ENCODE results near the gene SPATA17. TPM values are rescaled to one million over a fixed set of nuclear protein-coding genes. Genes with fewer than 3 reads are reported as not detected.
"Not testable (repeated sequence)": the region's sequence is repeated elsewhere in the genome, so short reads cannot be mapped to it uniquely, and the experiment has no call there.

The SPATA17 gene
- total and polyA plus RNA-seq, 2 donors (not counting 3 experiments of a cell fraction or from before 2014, with no cell fraction given): not detected

DNA sequence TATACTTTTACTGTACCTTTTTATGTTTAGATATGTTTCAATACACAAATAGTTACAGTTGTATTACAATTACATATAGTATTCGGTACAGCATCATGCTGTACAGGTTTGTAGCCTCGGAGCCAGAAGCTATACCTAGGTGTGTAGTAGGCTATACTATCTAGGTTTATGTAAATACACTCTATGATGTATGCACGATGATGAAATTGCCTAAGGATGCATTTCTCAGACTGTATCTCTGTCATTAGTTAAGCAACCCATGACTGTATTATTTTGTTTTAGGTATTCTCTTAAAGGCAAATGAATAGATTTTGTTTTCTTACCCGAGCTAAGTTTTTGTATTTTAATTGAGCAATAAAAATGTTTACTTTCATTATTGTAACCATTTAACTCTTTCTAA, 56.4 kb downstream of the SPATA17 start:
- dilution Hi-C loops (cut with MboI; ENCODE audit: extremely low pct_ligation_motif_present, low sequenced_read_pairs) (no loop called here), intact Hi-C loops (cut with micrococcal nuclease) (no loop called here)
- ChIA-PET POLR2A (no interaction called here), CTCF (no interaction called here)
- BruUV-seq (replicated peaks): no TSS peak
- Histone ChIP-seq H3K4me2 (ENCODE audit: insufficient read depth, low read length) (no peak overlapping the region), H3K27me3 (ENCODE audit: control insufficient read depth in 2 of 2, insufficient read depth in 2 of 2, low read length in 2 of 2) (no peaks in the 10 kb centered on the region), H3K9me3 (replicated peaks; ENCODE audit: control insufficient read depth, insufficient read depth, low read length) (no peaks in the 10 kb centered on the region), H3K36me3 (ENCODE audit: control insufficient read depth in 2 of 2, extremely low read depth in 1 of 2, insufficient read depth in 2 of 2, low read length in 2 of 2) (no peaks in the 10 kb centered on the region), H3K9ac (replicated peaks; ENCODE audit: extremely low read depth, insufficient read depth, low read length) (no peak overlapping the region), H3K4me3 (replicated peaks in 1 of 3; ENCODE audit: insufficient read depth in 1 of 3, low read depth in 1 of 3, low read length in 3 of 3) (no peak overlapping the region), H3K4me1 (ENCODE audit: control insufficient read depth, extremely low read depth, insufficient read depth, low read length) (no peaks in the 10 kb centered on the region), H3K27ac (ENCODE audit: insufficient read depth, low read depth, low read length) (no peak overlapping the region), H3K79me2 (ENCODE audit: control insufficient read depth, insufficient read depth, low read length) (no peaks in the 10 kb centered on the region), H3K9me1 (replicated peaks; ENCODE audit: control insufficient read depth, extremely low read depth, insufficient read depth, low read length) (no peaks in the 10 kb centered on the region), H2AFZ (ENCODE audit: low read depth, low read length) (no peak overlapping the region), H4K20me1 (replicated peaks; ENCODE audit: control insufficient read depth, extremely low read depth, insufficient read depth, low read length) (no peaks in the 10 kb centered on the region)
- FAIRE-seq: no peak
- no peak for DNase-seq (ENCODE audit: low read depth, low spot score)
- TF ChIP-seq EZH2 (IDR thresholded peaks at IDR 0.05; ENCODE audit: borderline replicate concordance, low read depth, low read length, severe bottlenecking): no peak
- no peak for TF ChIP-seq POLR2A (IDR thresholded peaks at IDR 0.05; ENCODE audit: low read depth, low read length)
- TF ChIP-seq, protein P1, sequence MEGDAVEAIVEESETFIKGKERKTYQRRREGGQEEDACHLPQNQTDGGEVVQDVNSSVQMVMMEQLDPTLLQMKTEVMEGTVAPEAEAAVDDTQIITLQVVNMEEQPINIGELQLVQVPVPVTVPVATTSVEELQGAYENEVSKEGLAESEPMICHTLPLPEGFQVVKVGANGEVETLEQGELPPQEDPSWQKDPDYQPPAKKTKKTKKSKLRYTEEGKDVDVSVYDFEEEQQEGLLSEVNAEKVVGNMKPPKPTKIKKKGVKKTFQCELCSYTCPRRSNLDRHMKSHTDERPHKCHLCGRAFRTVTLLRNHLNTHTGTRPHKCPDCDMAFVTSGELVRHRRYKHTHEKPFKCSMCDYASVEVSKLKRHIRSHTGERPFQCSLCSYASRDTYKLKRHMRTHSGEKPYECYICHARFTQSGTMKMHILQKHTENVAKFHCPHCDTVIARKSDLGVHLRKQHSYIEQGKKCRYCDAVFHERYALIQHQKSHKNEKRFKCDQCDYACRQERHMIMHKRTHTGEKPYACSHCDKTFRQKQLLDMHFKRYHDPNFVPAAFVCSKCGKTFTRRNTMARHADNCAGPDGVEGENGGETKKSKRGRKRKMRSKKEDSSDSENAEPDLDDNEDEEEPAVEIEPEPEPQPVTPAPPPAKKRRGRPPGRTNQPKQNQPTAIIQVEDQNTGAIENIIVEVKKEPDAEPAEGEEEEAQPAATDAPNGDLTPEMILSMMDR (IDR thresholded peaks at IDR 0.05; ENCODE audit: extremely low read depth in 1 of 2, insufficient read depth in 1 of 2, low read depth in 1 of 2, low read length in 2 of 2): no peak
- no peak for TF ChIP-seq GATA2 (IDR thresholded peaks at IDR 0.05; ENCODE audit: insufficient read depth, insufficient read length, low read depth, low read length)
- TF ChIP-seq POLR2AphosphoS5 (IDR thresholded peaks at IDR 0.05; ENCODE audit: insufficient read depth, low read depth, low read length): no peak
- no peak for TF ChIP-seq FOS (IDR thresholded peaks at IDR 0.05; ENCODE audit: borderline replicate concordance, insufficient read depth, low read length)
- TF ChIP-seq MAX (IDR thresholded peaks at IDR 0.05; ENCODE audit: insufficient read depth, insufficient read length): no peak
- TF ChIP-seq MYC (IDR thresholded peaks at IDR 0.05; ENCODE audit: low read depth, low read length): no peak
- no peak for TF ChIP-seq JUN (IDR thresholded peaks at IDR 0.05; ENCODE audit: borderline replicate concordance, insufficient read depth, insufficient read length, low read depth)

DNA sequence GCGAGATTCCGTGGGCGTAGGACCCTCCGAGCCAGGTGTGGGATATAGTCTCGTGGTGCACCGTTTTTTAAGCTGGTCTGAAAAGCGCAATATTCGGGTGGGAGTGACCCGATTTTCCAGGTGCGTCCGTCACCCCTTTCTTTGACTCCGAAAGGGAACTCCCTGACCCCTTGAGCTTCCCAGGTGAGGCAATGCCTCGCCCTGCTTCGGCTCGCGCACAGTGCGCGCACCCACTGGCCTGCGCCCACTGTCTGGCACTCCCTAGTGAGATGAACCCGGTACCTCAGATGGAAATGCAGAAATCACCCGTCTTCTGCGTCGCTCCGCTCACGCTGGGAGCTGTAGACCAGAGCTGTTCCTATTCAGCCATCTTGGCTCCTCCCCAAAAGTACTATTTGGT, 65.0 kb downstream of the SPATA17 start:
- H3K27me3 ChIP-seq (ENCODE audit: control insufficient read depth in 2 of 2, insufficient read depth in 2 of 2, low read length in 2 of 2); POLR2A ChIA-PET; H3K4me3 ChIP-seq (replicated peaks in 1 of 3; ENCODE audit: insufficient read depth in 1 of 3, low read depth in 1 of 3, low read length in 3 of 3); H3K27ac ChIP-seq (ENCODE audit: insufficient read depth, low read depth, low read length); H3K4me2 ChIP-seq (ENCODE audit: insufficient read depth, low read length); dilution Hi-C loops (cut with MboI; ENCODE audit: extremely low pct_ligation_motif_present, low sequenced_read_pairs); H3K9me1 ChIP-seq (replicated peaks; ENCODE audit: control insufficient read depth, extremely low read depth, insufficient read depth, low read length); H2AFZ ChIP-seq (ENCODE audit: low read depth, low read length); H3K79me2 ChIP-seq (ENCODE audit: control insufficient read depth, insufficient read depth, low read length); intact Hi-C loops (cut with micrococcal nuclease); H3K4me1 ChIP-seq (ENCODE audit: control insufficient read depth, extremely low read depth, insufficient read depth, low read length); DNase-seq (ENCODE audit: low read depth, low spot score); CTCF ChIA-PET; H3K36me3 ChIP-seq (ENCODE audit: control insufficient read depth in 2 of 2, extremely low read depth in 1 of 2, insufficient read depth in 2 of 2, low read length in 2 of 2); H3K9me3 ChIP-seq (replicated peaks; ENCODE audit: control insufficient read depth, insufficient read depth, low read length); H4K20me1 ChIP-seq (replicated peaks; ENCODE audit: control insufficient read depth, extremely low read depth, insufficient read depth, low read length); H3K9ac ChIP-seq (replicated peaks; ENCODE audit: extremely low read depth, insufficient read depth, low read length); FAIRE-seq; BruUV-seq (replicated peaks): not testable (repeated sequence)
